ENCODE results near the gene IPO9.

The IPO9 gene

DNA sequence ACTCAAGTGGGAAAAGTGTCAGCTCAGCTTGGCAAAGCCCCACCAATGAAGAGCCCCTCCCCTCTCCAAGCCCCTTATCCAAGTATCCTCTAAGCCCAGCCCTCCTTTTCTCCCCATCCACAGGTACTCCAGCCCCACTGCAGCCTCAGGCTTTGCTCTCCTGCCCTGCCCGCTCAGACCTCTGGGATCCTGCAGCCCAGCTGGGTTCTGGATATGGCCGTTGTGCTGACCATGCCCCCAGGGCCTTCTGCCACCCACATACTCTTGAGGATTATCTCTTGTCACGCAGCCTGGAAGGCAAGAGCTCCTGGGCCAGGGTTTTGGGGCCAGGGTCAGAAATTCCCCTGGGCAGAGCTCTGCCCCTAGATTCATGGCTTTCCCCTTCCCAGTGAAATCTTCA, 64.5 kb downstream of the IPO9 start:
- in situ Hi-C loops (cut with HindIII; ENCODE audit: low sequenced_read_pairs) = no loop called here
- H3K4me3 ChIP-seq (ENCODE audit: low read depth, low read length) = no peak overlapping the region
- no peak for DNase-seq (ENCODE audit: low read depth, low spot score)
- TF ChIP-seq CTCF (IDR thresholded peaks at IDR 0.05; ENCODE audit: low read depth, low read length) = no peak

- DNase-seq (ENCODE audit: low read depth, low spot score) = no peak
- no peak overlapping the region for H3K4me3 ChIP-seq (ENCODE audit: low read depth, low read length)
- TF ChIP-seq CTCF (IDR thresholded peaks at IDR 0.05; ENCODE audit: low read depth, low read length) = no peak
- in situ Hi-C loops (cut with HindIII; ENCODE audit: low sequenced_read_pairs) = no loop called here
Observed at GRCh38 chr1:201894343-201895119, 65.6 kb downstream of the IPO9 start.

GRCh38 chr1:201895120-201895665, 66.2 kb downstream of the IPO9 start:
- DNase-seq (ENCODE audit: low read depth, low spot score) = no peak
- no peak for TF ChIP-seq CTCF (IDR thresholded peaks at IDR 0.05; ENCODE audit: low read depth, low read length)
- H3K4me3 ChIP-seq (ENCODE audit: low read depth, low read length) = no peak overlapping the region
- in situ Hi-C loops (cut with HindIII; ENCODE audit: low sequenced_read_pairs) = no loop called here

GRCh38 chr1:201895913-201896807, 67.2 kb downstream of the IPO9 start:
- peak; percentile 94 for TF ChIP-seq CTCF (IDR thresholded peaks at IDR 0.05; ENCODE audit: low read depth, low read length)
- H3K4me3 ChIP-seq (ENCODE audit: low read depth, low read length) = no peak overlapping the region
- in situ Hi-C loops (cut with HindIII; ENCODE audit: low sequenced_read_pairs) = no loop called here
- peak; percentile 89 for DNase-seq (ENCODE audit: low read depth, low spot score)

DNA sequence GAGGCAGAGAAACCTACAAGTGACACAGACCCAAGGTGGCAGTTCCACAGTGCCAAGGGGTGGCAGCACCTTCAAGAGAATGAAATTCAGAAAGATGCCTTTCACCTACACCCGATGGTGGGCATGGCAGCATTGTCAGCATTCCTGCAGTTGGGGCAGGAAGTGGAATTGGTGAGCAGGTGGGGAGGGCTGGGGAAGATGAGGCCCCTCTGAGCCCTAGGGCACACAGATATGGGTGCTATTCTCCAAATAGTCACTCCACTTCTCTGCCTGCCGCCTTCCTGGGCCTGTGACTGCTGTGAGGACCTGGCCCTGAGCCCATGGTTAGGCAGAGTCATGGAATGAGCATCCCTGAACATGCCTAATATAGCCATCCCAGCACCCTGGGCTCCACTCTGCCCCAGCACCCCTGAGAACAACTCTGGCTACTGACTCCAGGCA, 68.0 kb downstream of the IPO9 start:
- in situ Hi-C loops (cut with HindIII; ENCODE audit: low sequenced_read_pairs) = no loop called here
- TF ChIP-seq CTCF (IDR thresholded peaks at IDR 0.05; ENCODE audit: low read depth, low read length) = peak; percentile 6
- H3K4me3 ChIP-seq (ENCODE audit: low read depth, low read length) = no peak overlapping the region
- no peak for DNase-seq (ENCODE audit: low read depth, low spot score)

GRCh38 chr1:201898240-201898894, 69.4 kb downstream of the IPO9 start:
- DNase-seq (ENCODE audit: low read depth, low spot score) = no peak
- no peak overlapping the region for H3K4me3 ChIP-seq (ENCODE audit: low read depth, low read length)
- no peak for TF ChIP-seq CTCF (IDR thresholded peaks at IDR 0.05; ENCODE audit: low read depth, low read length)
- in situ Hi-C loops (cut with HindIII; ENCODE audit: low sequenced_read_pairs) = no loop called here

All from astrocyte of the spinal cord (primary cell).